Transverse colon (tissue), 4 donors: ENCODE results near the gene CABCOCO1. TPM values are rescaled to one million over a fixed set of nuclear protein-coding genes. Genes with fewer than 3 reads are reported as not detected.

ENCODE experiments used
- DNase-seq: peaks from one replicate; pipeline ENCODE4 v3.0.0-alpha.2; 2019
- H3K27ac ChIP-seq, 4 donors: fragments of 200-600 bp; sonication (generic); 2 replicates each; pipeline ENCODE4 v1.5.1; 2016 to 2018; ENCODE audit warnings: inconsistent platforms in 4 of 4
- H3K27me3 ChIP-seq: fragments of 200-600 bp; sonication (generic); 2 replicates; pipeline ENCODE4 v1.5.1; 2017; ENCODE audit warnings: inconsistent platforms
- H3K36me3 ChIP-seq, 4 donors: fragments of 200-600 bp; sonication (generic); 2 replicates each; pipeline ENCODE4 v1.5.1; 2017 to 2019; ENCODE audit warnings: inconsistent platforms in 4 of 4
- H3K4me1 ChIP-seq, 4 donors: fragments of 200-600 bp; sonication (generic); 2 replicates each; pipeline ENCODE4 v1.5.1; 2017 to 2020; ENCODE audit warnings: inconsistent platforms in 4 of 4
- H3K4me3 ChIP-seq, 4 donors: fragments of 200-600 bp; sonication (generic); 1 replicate in 1 of 4; 2 replicates in 3 of 4; pipeline versions ENCODE4 v1.5.1 to v1.6.1; 2017 to 2019; ENCODE audit warnings: inconsistent platforms in 4 of 4
- H3K9me3 ChIP-seq, 2 donors: fragments of 200-600 bp; sonication (generic); 2 replicates each; pipeline ENCODE4 v1.5.1; 2017 to 2019; ENCODE audit warnings: inconsistent platforms in 2 of 2
- CTCF ChIP-seq, 5 experiments: fragments of 200-600 bp in 3 of 5; fragments of 450-650 bp in 2 of 5; sonication (generic) in 3 of 5; IDR thresholded peaks; 1 replicate in 2 of 5; 2 replicates in 3 of 5; pipeline ENCODE4 v1.5.1; 2016 to 2017; ENCODE audit warnings: antibody characterized with exemption in 5 of 5, inconsistent platforms in 3 of 5, mild to moderate bottlenecking in 2 of 5, moderate library complexity in 1 of 5
- EP300 ChIP-seq: sonication (generic); formaldehyde crosslinking; IDR thresholded peaks from one replicate; pipeline ENCODE4 v1.6.1; 2017; ENCODE audit warnings: antibody characterized with exemption, low read depth
- POLR2A ChIP-seq: fragments of 450-650 bp; IDR thresholded peaks from one replicate; pipeline ENCODE4 v1.6.1; 2016; ENCODE audit warnings: antibody characterized with exemption, mild to moderate bottlenecking, moderate library complexity
- POLR2AphosphoS5 ChIP-seq, 3 donors: sonication (generic); formaldehyde crosslinking; IDR thresholded peaks; one replicate each; pipeline ENCODE4 v1.6.1; 2016; ENCODE audit warnings: antibody characterized with exemption in 3 of 3
- WGBS, 2 donors: methylation state at CpG; one replicate each; pipeline ENCODE4 v1.1.5; 2018; ENCODE audit warnings: low coverage in 1 of 2; 5-methylcytosine and 5-hydroxymethylcytosine counted together
- in situ Hi-C, 4 donors: fragments of 200-750 bp; cut with MboI; loops; one replicate each; pipeline versions ENCODE4 v1.15.0 to v1.15.1; 2017; ENCODE audit warnings: low sequenced_read_pairs in 3 of 4, low pct_ligation_motif_present in 1 of 4, low pct_unique_long_range_greater_than_20kb in 1 of 4
- intact Hi-C: fragments of 100-400 bp; cut with DNase I; formaldehyde crosslinking; loops from one replicate; pipeline ENCODE4 v1.15.1; 2023; ENCODE audit warnings: low total_unique reads
- total RNA-seq, 4 donors: library from RNA; depleted of rRNA; stranded (reverse); fragments of >200 nt; gene quantifications; one replicate each; pipeline ENCODE4 v1.1.0, GENCODE V29; 2016

CABCOCO1 gene
- total RNA-seq, 4 donors from 2014 or later, result not detected

DNA sequence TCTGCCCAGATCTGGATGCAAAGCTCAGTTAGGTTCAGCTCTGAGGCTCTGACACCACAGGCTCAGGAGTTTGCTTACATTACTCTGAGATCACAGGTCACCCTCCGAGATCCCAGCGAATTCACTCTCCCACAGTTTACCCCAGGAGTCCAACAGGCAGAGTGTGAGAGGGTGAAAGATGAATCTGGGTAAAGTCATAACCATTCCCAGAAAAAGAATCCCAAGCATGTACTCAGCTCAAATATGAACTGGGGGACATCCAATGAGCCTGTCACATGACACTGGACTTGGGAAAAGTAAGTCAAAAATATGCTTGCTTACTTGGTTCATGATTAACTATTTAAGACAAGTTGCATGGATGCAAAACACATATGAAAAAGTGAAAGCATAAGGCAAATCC, 128.5 kb downstream of the CABCOCO1 start:
- H3K9me3 ChIP-seq, result no peaks in the 10 kb centered on the region
- no peak overlapping the region for H3K27ac ChIP-seq
- 27 to 49% methylated on average over 2 of the region's 2 CpGs for WGBS, 2 donors
- no peaks in the 10 kb centered on the region for H3K27me3 ChIP-seq
- intact Hi-C loops, result no loop called here
- peaks cover 0 to 33% (median 3%) of the 10 kb centered on the region in 4 donors for H3K4me1 ChIP-seq
- TF ChIP-seq EP300 (no peak), POLR2AphosphoS5 (IDR thresholded peaks at IDR 0.05) (no peak), POLR2A (no peak), CTCF (IDR thresholded peaks at IDR 0.05) (no peak)
- DNase-seq, result no peak
- in situ Hi-C loops, result no loop called here
- H3K4me3 ChIP-seq, result no peak overlapping the region
- no peaks in the 10 kb centered on the region for H3K36me3 ChIP-seq

GRCh38 chr10:61792097-61792716, 129.5 kb downstream of the CABCOCO1 start:
- Histone ChIP-seq H3K27ac (no peak overlapping the region), H3K27me3 (no peaks in the 10 kb centered on the region), H3K36me3 (no peaks in the 10 kb centered on the region), H3K4me3 (no peak overlapping the region), H3K9me3 (no peaks in the 10 kb centered on the region), H3K4me1 (peaks cover 0 to 26% (median under 1%) of the 10 kb centered on the region in 4 donors)
- intact Hi-C loops (no loop called here), in situ Hi-C loops (no loop called here)
- TF ChIP-seq CTCF (IDR thresholded peaks at IDR 0.05), result no peak
- no peak for TF ChIP-seq EP300
- no peak for TF ChIP-seq POLR2A
- no peak for TF ChIP-seq POLR2AphosphoS5 (IDR thresholded peaks at IDR 0.05)
- no peak for DNase-seq
- WGBS, 2 donors, result 89 to 97% methylated on average over 1 of the region's 1 CpG

GRCh38 chr10:61792921-61793320, 130.2 kb downstream of the CABCOCO1 start:
- TF ChIP-seq EP300 (no peak), CTCF (IDR thresholded peaks at IDR 0.05) (no peak), POLR2AphosphoS5 (IDR thresholded peaks at IDR 0.05) (no peak), POLR2A (no peak)
- intact Hi-C loops, result no loop called here
- H3K4me3 ChIP-seq, result no peak overlapping the region
- no peak overlapping the region for H3K27ac ChIP-seq
- in situ Hi-C loops, result no loop called here
- H3K4me1 ChIP-seq, result peaks cover 0 to 26% (median 0%) of the 10 kb centered on the region in 4 donors
- H3K36me3 ChIP-seq, result no peaks in the 10 kb centered on the region
- 44 to 63% methylated on average over 1 of the region's 1 CpG for WGBS, 2 donors
- no peak for DNase-seq
- no peaks in the 10 kb centered on the region for H3K27me3 ChIP-seq
- no peaks in the 10 kb centered on the region for H3K9me3 ChIP-seq

DNA sequence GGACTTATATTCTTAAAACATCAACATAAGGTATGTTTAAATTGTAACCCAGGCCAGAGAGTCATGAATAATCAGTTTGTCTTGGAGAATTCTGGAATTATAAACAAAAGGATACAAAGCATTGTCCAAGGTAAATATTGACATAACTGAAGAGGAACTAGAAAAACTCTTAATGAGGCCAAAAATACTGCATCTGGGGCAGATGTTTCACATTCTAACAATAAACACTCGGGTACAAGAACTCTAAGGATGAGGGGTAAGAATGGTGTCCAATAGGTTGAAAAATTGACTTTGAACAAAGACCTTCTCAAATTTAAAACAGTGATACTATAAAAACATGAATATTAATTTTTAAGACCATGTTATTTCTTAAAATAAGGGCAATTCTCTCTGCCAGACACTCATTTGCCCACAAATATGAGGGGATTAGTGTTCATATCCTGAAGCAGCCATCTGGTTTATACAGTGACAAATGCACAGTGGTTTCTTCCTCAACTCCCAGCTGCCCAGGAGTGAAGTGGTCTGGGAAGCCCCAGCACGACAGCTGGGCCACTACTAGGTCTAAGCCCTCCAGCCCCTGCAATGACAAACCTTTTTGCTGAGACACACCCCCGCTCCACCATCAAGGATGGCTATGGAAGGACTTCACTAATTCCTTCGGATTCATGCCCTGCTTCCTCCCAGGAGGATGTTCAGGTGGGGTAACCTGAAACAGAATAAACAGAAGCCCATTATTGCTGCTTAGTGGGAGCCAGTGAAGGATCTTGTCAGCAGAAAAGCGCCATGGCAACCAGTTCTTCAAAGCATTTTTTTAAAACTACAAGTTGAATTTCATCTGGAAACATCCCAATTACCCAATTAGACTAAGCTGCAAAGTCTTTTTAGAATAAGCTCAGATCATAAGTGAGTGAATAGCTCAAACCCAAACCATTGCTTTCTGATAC, 131.3 kb downstream of the CABCOCO1 start:
- no peaks in the 10 kb centered on the region for H3K27me3 ChIP-seq
- TF ChIP-seq POLR2AphosphoS5 (IDR thresholded peaks at IDR 0.05) (peak in 1 of 3 donors; percentile 14), CTCF (IDR thresholded peaks at IDR 0.05) (no peak)
- no peaks in the 10 kb centered on the region for H3K9me3 ChIP-seq
- WGBS, 2 donors, result 59 to 71% methylated on average over 2 to 5 of the region's 5 CpGs
- peaks cover 0 to 26% (median 0%) of the 10 kb centered on the region in 4 donors for H3K4me1 ChIP-seq
- H3K4me3 ChIP-seq, result no peak overlapping the region
- no peak for DNase-seq
- in situ Hi-C loops (no loop called here), intact Hi-C loops (no loop called here)
- H3K27ac ChIP-seq, result peak overlapping the region in 2 of 4 donors; percentile 21 to 24
- H3K36me3 ChIP-seq, result no peaks in the 10 kb centered on the region
